Upper lobe of left lung (tissue), 6 donors: ENCODE measurements around the gene GABRG3. TPM values are rescaled to one million over a fixed set of nuclear protein-coding genes. Genes with fewer than 3 reads are reported as not detected.
A peak's percentile ranks its signal among the peaks of the same experiment; 100 is the strongest.

Source experiments
- ATAC-seq, 2 donors: fragments of 200-7000 bp; cut with Tn5 transposase; one replicate each; pipeline ENCODE4 v1.9.1; 2022; ENCODE audit warnings: mild to moderate bottlenecking in 2 of 2, moderate library complexity in 2 of 2; ENCODE audit not compliant: low FRiP score in 2 of 2
- DNase-seq, 2 donors: peaks; one replicate each; pipeline ENCODE4 v3.0.0-alpha.2; 2019 to 2020
- H3K27ac ChIP-seq, 4 donors: fragments of 200-600 bp; sonication (generic); one replicate each; pipeline ENCODE4 v1.5.1; 2016 to 2019
- H3K27me3 ChIP-seq, 4 donors: fragments of 200-600 bp; sonication (generic); one replicate each; pipeline ENCODE4 v1.5.1; 2017 to 2019
- H3K36me3 ChIP-seq, 4 donors: fragments of 200-600 bp; sonication (generic); one replicate each; pipeline ENCODE4 v1.5.1; 2016 to 2019
- H3K4me1 ChIP-seq, 4 donors: fragments of 200-600 bp; sonication (generic); one replicate each; pipeline ENCODE4 v1.5.1; 2018 to 2019
- H3K4me3 ChIP-seq, 4 donors: fragments of 200-600 bp; sonication (generic); one replicate each; pipeline ENCODE4 v1.5.1; 2017 to 2019; ENCODE audit warnings: mild to moderate bottlenecking in 2 of 4, moderate library complexity in 1 of 4
- H3K9me3 ChIP-seq, 4 donors: fragments of 200-600 bp; sonication (generic); one replicate each; pipeline ENCODE4 v1.5.1; 2018 to 2019
- EP300 ChIP-seq, 4 donors: sonication (generic); formaldehyde crosslinking; IDR thresholded peaks; one replicate each; pipeline ENCODE4 v1.5.1; 2017; ENCODE audit warnings: antibody characterized with exemption in 4 of 4, control low read depth in 2 of 4
- POLR2A ChIP-seq, 4 donors: fragments of 450-650 bp; IDR thresholded peaks; one replicate each; pipeline ENCODE4 v1.5.1; 2016 to 2017; ENCODE audit warnings: antibody characterized with exemption in 4 of 4, mild to moderate bottlenecking in 2 of 4
- POLR2AphosphoS5 ChIP-seq, 2 donors: sonication (generic); formaldehyde crosslinking; IDR thresholded peaks; one replicate each; pipeline ENCODE4 v1.5.1; 2017; ENCODE audit warnings: antibody characterized with exemption in 2 of 2
- WGBS, 2 donors: methylation state at CpG; one replicate each; pipeline ENCODE4 v1.1.5; 2017 to 2018; 5-methylcytosine and 5-hydroxymethylcytosine counted together
- total RNA-seq, 6 donors: library from RNA; depleted of rRNA in 4 of 6; stranded (reverse); fragments of >200 nt in 4 of 6; gene quantifications; one replicate each; pipeline versions ENCODE4 v1.1.0 to v1.2.1, GENCODE V29; 2016 to 2021
- TF ChIP-seq, protein P1 (sequence below), 6 experiments: fragments of 450-650 bp in 4 of 6; fragments of 200-600 bp in 2 of 6; sonication (generic) in 2 of 6; IDR thresholded peaks; one replicate each; pipeline ENCODE4 v1.5.1; 2016 to 2019; ENCODE audit warnings: antibody characterized with exemption in 6 of 6
- donor health status: DM: no; HTN: no; CAD: no; lungs with moderate emphysema.
- donor health status: DM: no; HTN: yes; CAD: no; lungs with severe emphysema.

Gene GABRG3
- total RNA-seq, 6 donors from 2014 or later, result not detected

DNA sequence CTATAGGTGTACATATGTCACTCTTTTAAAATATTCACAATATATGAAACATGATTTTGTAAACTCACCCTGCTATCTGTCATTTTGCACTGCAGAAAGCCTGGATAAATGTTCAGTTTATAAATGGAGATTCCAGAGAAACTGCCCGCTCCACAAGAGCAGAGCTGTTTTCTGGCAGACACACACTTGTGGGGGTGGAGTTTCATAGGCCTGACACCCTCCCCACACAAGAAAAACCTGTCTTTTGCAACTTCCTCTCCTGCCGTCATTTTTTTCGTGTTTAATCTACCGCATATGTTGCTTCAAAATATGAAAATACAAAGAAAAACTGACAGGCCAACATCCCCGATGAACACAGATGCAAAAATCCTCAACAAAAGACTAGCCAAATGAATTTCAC, 479.0 kb downstream of the GABRG3 start:
- Histone ChIP-seq H3K36me3 (no peaks in the 10 kb centered on the region), H3K4me3 (no peak overlapping the region), H3K27ac (no peak overlapping the region), H3K27me3 (no peaks in the 10 kb centered on the region), H3K9me3 (no peaks in the 10 kb centered on the region), H3K4me1 (no peaks in the 10 kb centered on the region)
- no peak for DNase-seq
- ATAC-seq, result no peak
- TF ChIP-seq, protein P1, sequence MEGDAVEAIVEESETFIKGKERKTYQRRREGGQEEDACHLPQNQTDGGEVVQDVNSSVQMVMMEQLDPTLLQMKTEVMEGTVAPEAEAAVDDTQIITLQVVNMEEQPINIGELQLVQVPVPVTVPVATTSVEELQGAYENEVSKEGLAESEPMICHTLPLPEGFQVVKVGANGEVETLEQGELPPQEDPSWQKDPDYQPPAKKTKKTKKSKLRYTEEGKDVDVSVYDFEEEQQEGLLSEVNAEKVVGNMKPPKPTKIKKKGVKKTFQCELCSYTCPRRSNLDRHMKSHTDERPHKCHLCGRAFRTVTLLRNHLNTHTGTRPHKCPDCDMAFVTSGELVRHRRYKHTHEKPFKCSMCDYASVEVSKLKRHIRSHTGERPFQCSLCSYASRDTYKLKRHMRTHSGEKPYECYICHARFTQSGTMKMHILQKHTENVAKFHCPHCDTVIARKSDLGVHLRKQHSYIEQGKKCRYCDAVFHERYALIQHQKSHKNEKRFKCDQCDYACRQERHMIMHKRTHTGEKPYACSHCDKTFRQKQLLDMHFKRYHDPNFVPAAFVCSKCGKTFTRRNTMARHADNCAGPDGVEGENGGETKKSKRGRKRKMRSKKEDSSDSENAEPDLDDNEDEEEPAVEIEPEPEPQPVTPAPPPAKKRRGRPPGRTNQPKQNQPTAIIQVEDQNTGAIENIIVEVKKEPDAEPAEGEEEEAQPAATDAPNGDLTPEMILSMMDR (IDR thresholded peaks at IDR 0.05), result no peak
- TF ChIP-seq EP300 (IDR thresholded peaks at IDR 0.05) (no peak), POLR2AphosphoS5 (IDR thresholded peaks at IDR 0.05) (no peak), POLR2A (IDR thresholded peaks at IDR 0.05) (no peak)
- WGBS, 2 donors, result 65 to 75% methylated on average over 5 of the region's 5 CpGs

DNA sequence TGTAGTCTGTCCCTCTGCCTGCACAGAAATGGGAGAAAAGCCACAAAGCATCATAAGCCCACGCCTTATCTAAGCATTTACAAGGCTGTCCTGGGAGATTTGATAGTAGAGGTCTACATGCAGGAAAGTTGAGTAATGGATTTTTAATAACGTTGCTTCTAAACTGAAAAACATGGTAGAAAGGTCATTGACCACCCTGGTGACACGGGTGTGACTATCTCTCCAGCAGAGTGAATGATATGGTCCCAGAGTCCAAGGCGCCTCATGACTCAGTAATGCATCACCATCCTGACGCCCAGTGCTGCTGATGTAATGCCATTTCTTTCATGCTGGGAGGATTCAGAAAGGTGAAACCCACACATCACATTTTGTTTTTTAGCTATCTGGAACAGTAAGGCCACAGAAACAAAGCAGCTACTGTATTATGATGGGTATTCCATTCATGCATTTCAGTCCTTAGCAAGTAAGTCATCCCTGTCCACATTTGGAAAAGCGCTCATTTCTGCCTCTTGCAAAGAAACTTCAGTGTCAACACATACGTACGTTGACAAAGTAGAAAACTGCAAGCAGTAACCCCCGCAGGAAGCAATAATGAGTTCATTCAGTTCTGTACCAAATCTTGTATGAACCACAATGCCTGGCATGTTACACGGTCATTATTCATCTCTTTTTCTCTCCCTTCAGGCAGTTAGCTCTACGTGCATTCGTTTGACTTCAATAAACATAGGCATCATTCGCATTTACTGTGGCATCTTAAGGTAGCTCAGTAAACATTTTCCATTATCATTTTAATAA, 483.5 kb downstream of the GABRG3 start:
- WGBS, 2 donors, result 67 to 70% methylated on average over 13 of the region's 13 CpGs
- H3K36me3 ChIP-seq, result no peaks in the 10 kb centered on the region
- no peak overlapping the region for H3K27ac ChIP-seq
- no peaks in the 10 kb centered on the region for H3K9me3 ChIP-seq
- no peak overlapping the region for H3K4me3 ChIP-seq
- TF ChIP-seq, protein P1 (IDR thresholded peaks at IDR 0.05), result no peak
- TF ChIP-seq EP300 (IDR thresholded peaks at IDR 0.05) (no peak), POLR2AphosphoS5 (IDR thresholded peaks at IDR 0.05) (no peak), POLR2A (IDR thresholded peaks at IDR 0.05) (no peak)
- no peaks in the 10 kb centered on the region for H3K27me3 ChIP-seq
- no peak for ATAC-seq
- H3K4me1 ChIP-seq, result no peaks in the 10 kb centered on the region
- DNase-seq, result no peak

GRCh38 chr15:27456807-27457206, 485.8 kb downstream of the GABRG3 start:
- 74 to 78% methylated on average over 4 to 6 of the region's 6 CpGs for WGBS, 2 donors
- Histone ChIP-seq H3K9me3 (no peaks in the 10 kb centered on the region), H3K27me3 (no peaks in the 10 kb centered on the region), H3K4me1 (no peaks in the 10 kb centered on the region), H3K36me3 (no peaks in the 10 kb centered on the region), H3K4me3 (no peak overlapping the region), H3K27ac (no peak overlapping the region)
- TF ChIP-seq POLR2AphosphoS5 (IDR thresholded peaks at IDR 0.05) (no peak), POLR2A (IDR thresholded peaks at IDR 0.05) (no peak), EP300 (IDR thresholded peaks at IDR 0.05) (no peak)
- TF ChIP-seq, protein P1 (IDR thresholded peaks at IDR 0.05), result no peak
- ATAC-seq (no peak), DNase-seq (peak in 1 of 2 donors; percentile 17)

- H3K9me3 ChIP-seq, result no peaks in the 10 kb centered on the region
- no peak overlapping the region for H3K4me3 ChIP-seq
- ATAC-seq (peak in 1 of 2 donors; percentile 47), DNase-seq (no peak)
- H3K27ac ChIP-seq, result no peak overlapping the region
- no peaks in the 10 kb centered on the region for H3K27me3 ChIP-seq
- no peaks in the 10 kb centered on the region for H3K4me1 ChIP-seq
- 83 to 93% methylated on average over 6 of the region's 6 CpGs for WGBS, 2 donors
- H3K36me3 ChIP-seq, result no peaks in the 10 kb centered on the region
- TF ChIP-seq POLR2A (IDR thresholded peaks at IDR 0.05) (no peak), POLR2AphosphoS5 (IDR thresholded peaks at IDR 0.05) (no peak), EP300 (IDR thresholded peaks at IDR 0.05) (no peak)
- TF ChIP-seq, protein P1 (IDR thresholded peaks at IDR 0.05), result no peak
Measured at GRCh38 chr15:27457766-27458165, 486.8 kb downstream of the GABRG3 start.
